Skeletal muscle tissue (tissue), 4 donors: Measurements from ENCODE around the gene ADAMTSL2. TPM values are rescaled to one million over a fixed set of nuclear protein-coding genes. Genes with fewer than 3 reads are reported as not detected.

Experiments used
- H3K27ac ChIP-seq: one replicate; pipeline ENCODE4 v1.7.0; 2013; ENCODE audit warnings: mild to moderate bottlenecking, low read depth, low read length, inconsistent platforms
- H3K27me3 ChIP-seq, 3 donors: one replicate each; pipeline ENCODE4 v1.7.0; 2013; ENCODE audit warnings: low read length in 3 of 3; ENCODE audit not compliant: control insufficient read depth in 3 of 3, insufficient read depth in 3 of 3
- H3K36me3 ChIP-seq, 3 donors: one replicate each; pipeline ENCODE4 v1.7.0; 2013; ENCODE audit warnings: low read length in 3 of 3; ENCODE audit not compliant: control insufficient read depth in 3 of 3, insufficient read depth in 3 of 3
- H3K4me1 ChIP-seq, 3 donors: one replicate each; pipeline ENCODE4 v1.7.0; 2013; ENCODE audit warnings: low read length in 3 of 3, mild to moderate bottlenecking in 3 of 3; ENCODE audit not compliant: control insufficient read depth in 3 of 3, insufficient read depth in 3 of 3
- H3K4me3 ChIP-seq, 3 donors: one replicate each; pipeline ENCODE4 v1.7.0; 2013; ENCODE audit warnings: low read length in 3 of 3
- H3K9ac ChIP-seq, 3 donors: one replicate each; pipeline ENCODE4 v1.7.0; 2013; ENCODE audit warnings: low read length in 3 of 3, mild to moderate bottlenecking in 3 of 3, moderate library complexity in 2 of 3, low read depth in 1 of 3
- H3K9me3 ChIP-seq, 3 donors: one replicate each; pipeline ENCODE4 v1.7.0; 2013; ENCODE audit warnings: low read length in 3 of 3; ENCODE audit not compliant: control insufficient read depth in 3 of 3
- total RNA-seq: library from RNA; depleted of rRNA; stranded (reverse); fragments of >200 nt; gene quantifications from one replicate; pipeline ENCODE4 v1.2.3, GENCODE V29; 2014
- donor health status: Osteomylitis.

The ADAMTSL2 gene
- total RNA-seq, 1 donor from 2014 or later = 4.7 TPM

GRCh38 chr9:133502112-133502511 is 32.4 kb upstream of the ADAMTSL2 start:
- Histone ChIP-seq H3K27ac (no peak overlapping the region), H3K36me3 (no peaks in the 10 kb centered on the region), H3K27me3 (peaks cover 22 to 41% (median 22%) of the 10 kb centered on the region in 3 donors), H3K4me1 (peaks cover 7 to 14% (median 14%) of the 10 kb centered on the region in 3 donors), H3K9ac (no peak overlapping the region), H3K9me3 (peaks cover 5 to 10% (median 7%) of the 10 kb centered on the region in 3 donors), H3K4me3 (no peak overlapping the region)

- no peak overlapping the region for H3K27ac ChIP-seq
- no peaks in the 10 kb centered on the region for H3K36me3 ChIP-seq
- peak overlapping the region in 1 of 3 donors; percentile 14 for H3K4me3 ChIP-seq
- peaks cover 5 to 10% (median 7%) of the 10 kb centered on the region in 3 donors for H3K9me3 ChIP-seq
- peaks cover 14 to 16% (median 15%) of the 10 kb centered on the region in 3 donors for H3K4me1 ChIP-seq
- peaks cover 20 to 39% (median 24%) of the 10 kb centered on the region in 3 donors for H3K27me3 ChIP-seq
- peak overlapping the region in 1 of 3 donors; percentile 40 for H3K9ac ChIP-seq
These were observed 29.2 kb upstream of the ADAMTSL2 start for GRCh38 chr9:133505186-133505830.

GRCh38 chr9:133505901-133506652 is 28.4 kb upstream of the ADAMTSL2 start:
- no peak overlapping the region for H3K27ac ChIP-seq
- H3K27me3 ChIP-seq = peaks cover 20 to 46% (median 24%) of the 10 kb centered on the region in 3 donors
- H3K9me3 ChIP-seq = peaks cover 5 to 10% (median 7%) of the 10 kb centered on the region in 3 donors
- H3K9ac ChIP-seq = peak overlapping the region in 1 of 3 donors; percentile 40
- H3K4me1 ChIP-seq = peaks cover 14 to 16% (median 15%) of the 10 kb centered on the region in 3 donors
- H3K4me3 ChIP-seq = peak overlapping the region in 1 of 3 donors; percentile 14
- H3K36me3 ChIP-seq = no peaks in the 10 kb centered on the region

- no peaks in the 10 kb centered on the region for H3K36me3 ChIP-seq
- H3K27me3 ChIP-seq = peaks cover 24 to 50% (median 27%) of the 10 kb centered on the region in 3 donors
- H3K9me3 ChIP-seq = peaks cover 2 to 6% (median 5%) of the 10 kb centered on the region in 3 donors
- no peak overlapping the region for H3K4me3 ChIP-seq
- peaks cover 14 to 20% (median 16%) of the 10 kb centered on the region in 3 donors for H3K4me1 ChIP-seq
- peak overlapping the region; percentile 12 for H3K27ac ChIP-seq
- no peak overlapping the region for H3K9ac ChIP-seq
These were observed 27.9 kb upstream of the ADAMTSL2 start for GRCh38 chr9:133506653-133507038.

- H3K36me3 ChIP-seq = no peaks in the 10 kb centered on the region
- no peak overlapping the region for H3K9ac ChIP-seq
- peaks cover 27 to 58% (median 31%) of the 10 kb centered on the region in 3 donors for H3K27me3 ChIP-seq
- H3K4me1 ChIP-seq = peaks cover 14 to 20% (median 16%) of the 10 kb centered on the region in 3 donors
- no peak overlapping the region for H3K4me3 ChIP-seq
- peaks cover 0 to 3% (median 0%) of the 10 kb centered on the region in 3 donors for H3K9me3 ChIP-seq
- peak overlapping the region; percentile 12 for H3K27ac ChIP-seq
These were observed 27.1 kb upstream of the ADAMTSL2 start for GRCh38 chr9:133507246-133507965.

- Histone ChIP-seq H3K27ac (no peak overlapping the region), H3K36me3 (no peaks in the 10 kb centered on the region), H3K4me1 (peaks cover 14 to 20% (median 16%) of the 10 kb centered on the region in 3 donors), H3K27me3 (peaks cover 27 to 60% (median 33%) of the 10 kb centered on the region in 3 donors), H3K9ac (no peak overlapping the region), H3K4me3 (no peak overlapping the region), H3K9me3 (no peaks in the 10 kb centered on the region)
These were observed 26.5 kb upstream of the ADAMTSL2 start for GRCh38 chr9:133508046-133508445.

GRCh38 chr9:133509179-133510083 is 25.1 kb upstream of the ADAMTSL2 start:
- H3K4me1 ChIP-seq = peaks cover 16 to 22% (median 21%) of the 10 kb centered on the region in 3 donors
- no peaks in the 10 kb centered on the region for H3K36me3 ChIP-seq
- H3K27ac ChIP-seq = no peak overlapping the region
- H3K4me3 ChIP-seq = no peak overlapping the region
- H3K9me3 ChIP-seq = no peaks in the 10 kb centered on the region
- H3K9ac ChIP-seq = peak overlapping the region in 1 of 3 donors; percentile 16
- H3K27me3 ChIP-seq = peaks cover 25 to 62% (median 33%) of the 10 kb centered on the region in 3 donors

GRCh38 chr9:133510926-133511505 is 23.5 kb upstream of the ADAMTSL2 start:
- peaks cover 28 to 56% (median 29%) of the 10 kb centered on the region in 3 donors for H3K27me3 ChIP-seq
- no peak overlapping the region for H3K9ac ChIP-seq
- H3K27ac ChIP-seq = no peak overlapping the region
- H3K36me3 ChIP-seq = no peaks in the 10 kb centered on the region
- H3K4me3 ChIP-seq = no peak overlapping the region
- no peaks in the 10 kb centered on the region for H3K9me3 ChIP-seq
- H3K4me1 ChIP-seq = peaks cover 11 to 25% (median 19%) of the 10 kb centered on the region in 3 donors

- H3K27me3 ChIP-seq = peaks cover 28 to 55% (median 29%) of the 10 kb centered on the region in 3 donors
- H3K4me1 ChIP-seq = peaks cover 11 to 25% (median 19%) of the 10 kb centered on the region in 3 donors
- H3K9me3 ChIP-seq = no peaks in the 10 kb centered on the region
- no peak overlapping the region for H3K4me3 ChIP-seq
- H3K36me3 ChIP-seq = no peaks in the 10 kb centered on the region
- H3K27ac ChIP-seq = no peak overlapping the region
- H3K9ac ChIP-seq = no peak overlapping the region
These were observed 22.9 kb upstream of the ADAMTSL2 start for GRCh38 chr9:133511607-133512006.
